HepG2 (cell line): Measurements from ENCODE around the gene TMEM184B. TPM values are rescaled to one million over a fixed set of nuclear protein-coding genes. Genes with fewer than 3 reads are reported as not detected.

Experiments used
- CERS6 ChIP-seq: sonication (generic); formaldehyde crosslinking; IDR thresholded peaks from 2 replicates; pipeline ENCODE4 v1.5.0; 2020; ENCODE audit warnings: missing genetic modification reagents
- CTCF ChIP-seq: sonication (generic); formaldehyde crosslinking; IDR thresholded peaks from 2 replicates; pipeline ENCODE4 v1.5.0; 2020; ENCODE audit warnings: mild to moderate bottlenecking, missing genetic modification reagents, moderate library complexity
- E2F1 ChIP-seq: sonication (generic); formaldehyde crosslinking; IDR thresholded peaks from 2 replicates; pipeline ENCODE4 v1.5.0; 2020; ENCODE audit warnings: missing genetic modification reagents
- JARID2 ChIP-seq: sonication (generic); formaldehyde crosslinking; IDR thresholded peaks from 2 replicates; pipeline ENCODE4 v1.8.1; 2023; ENCODE audit warnings: missing genetic modification reagents, inconsistent platforms; ENCODE audit not compliant: insufficient replicate concordance
- KAT2B ChIP-seq: fragments of 150-350 bp; IDR thresholded peaks from 2 replicates; pipeline ENCODE4 v1.6.1; 2014; ENCODE audit warnings: low read depth, low read length, borderline replicate concordance
- MIER3 ChIP-seq: IDR thresholded peaks from 2 replicates; pipeline ENCODE4 v1.6.1; 2016; ENCODE audit warnings: missing compliant biosample characterization, borderline replicate concordance
- RORA ChIP-seq: sonication (generic); formaldehyde crosslinking; IDR thresholded peaks from 2 replicates; pipeline ENCODE4 v1.5.0; 2020; ENCODE audit warnings: mild to moderate bottlenecking, missing genetic modification reagents, moderate library complexity
- THAP8 ChIP-seq: sonication (generic); formaldehyde crosslinking; IDR thresholded peaks from 2 replicates; pipeline ENCODE4 v1.5.1; 2020; ENCODE audit warnings: missing genetic modification reagents, mild to moderate bottlenecking, borderline replicate concordance
- ZGPAT ChIP-seq: IDR thresholded peaks from 2 replicates; pipeline ENCODE4 v1.6.1; 2016; ENCODE audit warnings: mild to moderate bottlenecking
- ZMAT5 ChIP-seq: sonication (generic); formaldehyde crosslinking; IDR thresholded peaks from 2 replicates; pipeline ENCODE4 v1.5.0; 2020; ENCODE audit warnings: mild to moderate bottlenecking, low read depth, missing genetic modification reagents, borderline replicate concordance
- ZNF296 ChIP-seq: sonication (generic); formaldehyde crosslinking; conservative IDR thresholded peaks from 2 replicates; pipeline ENCODE4 v1.5.0; 2020; ENCODE audit warnings: mild to moderate bottlenecking, missing genetic modification reagents
- ZNF646 ChIP-seq: sonication (generic); formaldehyde crosslinking; IDR thresholded peaks from 2 replicates; pipeline ENCODE4 v1.9.0; 2021; ENCODE audit warnings: mild to moderate bottlenecking, missing genetic modification reagents
- ZNF746 ChIP-seq: sonication (generic); formaldehyde crosslinking; IDR thresholded peaks from 2 replicates; pipeline ENCODE4 v1.8.0; 2022; ENCODE audit warnings: mild to moderate bottlenecking, missing genetic modification reagents
- ZNF749 ChIP-seq: sonication (generic); formaldehyde crosslinking; IDR thresholded peaks from 2 replicates; pipeline ENCODE4 v1.8.0; 2022; ENCODE audit warnings: mild to moderate bottlenecking, missing genetic modification reagents, moderate library complexity, borderline replicate concordance
- ZNF879 ChIP-seq: sonication (generic); formaldehyde crosslinking; IDR thresholded peaks from 2 replicates; pipeline ENCODE4 v1.8.1; 2023; ENCODE audit warnings: missing genetic modification reagents
- polyA plus RNA-seq, 8 experiments: library from polyadenylated mRNA; depleted of rRNA in 3 of 8; stranded (reverse) in 7 of 8; unstranded in 1 of 8; fragments of >200 nt; fragmentation: Illumina TruSeq in 4 of 8; extraction: Trizol in 4 of 8; gene quantifications; 2 replicates each; pipeline versions ENCODE4 v1.2.1 to v1.2.3, GENCODE V29; 2011 to 2016; ENCODE audit warnings: low read depth in 4 of 8, missing spikeins in 1 of 8, mixed read lengths in 1 of 8; ENCODE audit not compliant: insufficient read depth in 1 of 8
- total RNA-seq, 5 experiments: library from RNA; depleted of rRNA; stranded (reverse); fragments of >200 nt; fragmentation: Illumina TruSeq; extraction: Trizol; gene quantifications; 2 replicates each; pipeline ENCODE4 v1.2.3, GENCODE V29; 2016; ENCODE audit warnings: low read depth in 1 of 5

The TMEM184B gene
- total and polyA plus RNA-seq, 2 of the 13 experiments (the other 11 are each of a cell fraction or from before 2014, with no cell fraction given): 15.9 to 16.0 TPM

- TF ChIP-seq ZNF646 (peak; percentile 74), CTCF (CRISPR knock-in tag) (peak; percentile 39; the same call in 1 of the 2 replicates), JARID2 (no peak), E2F1 (CRISPR knock-in tag) (no peak), THAP8 (CRISPR knock-in tag) (no peak), ZNF749 (no peak), KAT2B (no peak), RORA (CRISPR knock-in tag) (no peak), CERS6 (no peak), ZNF879 (CRISPR knock-in tag) (0 out of 2 replicates have a peak, but pooled peaks have one; percentile 70), ZNF746 (CRISPR knock-in tag) (no peak), ZMAT5 (no peak), MIER3 (CRISPR knock-in tag) (no peak), ZGPAT (CRISPR knock-in tag) (0 out of 2 replicates have a peak, but pooled peaks have one; percentile 4), ZNF296 (no peak)
Measured at GRCh38 chr22:38202437-38203089, 70.2 kb downstream of the TMEM184B start (continued).
